Fibroblast of skin of abdomen (primary cell): Measurements from ENCODE around the gene SBNO2.
"Not testable (repeated sequence)": the region's sequence is repeated elsewhere in the genome, so short reads cannot be mapped to it uniquely, and the experiment has no call there.

ENCODE experiments used
- DNase-seq: peaks from one replicate; pipeline ENCODE4 v3.0.0-alpha.2; 2013

The SBNO2 gene

GRCh38 chr19:1115646-1116420, 58.2 kb downstream of the SBNO2 start:
- no peak for DNase-seq

DNA sequence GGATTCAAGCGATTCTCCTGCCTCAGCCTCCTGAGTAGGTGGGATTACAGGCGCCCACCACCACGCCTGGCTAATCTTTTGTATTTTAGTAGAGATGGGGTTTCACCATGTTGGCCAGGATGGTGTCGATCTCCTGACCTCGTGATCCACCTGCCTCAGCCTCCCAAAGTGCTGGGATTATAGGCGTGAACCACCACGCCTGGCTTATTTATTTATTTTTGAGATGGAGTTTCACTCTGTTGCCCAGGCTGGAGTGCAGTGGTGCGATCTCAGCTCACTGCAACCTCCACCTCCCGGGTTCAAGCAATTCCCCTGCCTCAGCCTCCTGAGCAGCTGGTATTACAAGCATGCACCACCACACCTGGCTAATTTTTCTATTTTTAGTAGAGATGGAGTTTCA, 59.3 kb downstream of the SBNO2 start:
- DNase-seq: not testable (repeated sequence)

DNA sequence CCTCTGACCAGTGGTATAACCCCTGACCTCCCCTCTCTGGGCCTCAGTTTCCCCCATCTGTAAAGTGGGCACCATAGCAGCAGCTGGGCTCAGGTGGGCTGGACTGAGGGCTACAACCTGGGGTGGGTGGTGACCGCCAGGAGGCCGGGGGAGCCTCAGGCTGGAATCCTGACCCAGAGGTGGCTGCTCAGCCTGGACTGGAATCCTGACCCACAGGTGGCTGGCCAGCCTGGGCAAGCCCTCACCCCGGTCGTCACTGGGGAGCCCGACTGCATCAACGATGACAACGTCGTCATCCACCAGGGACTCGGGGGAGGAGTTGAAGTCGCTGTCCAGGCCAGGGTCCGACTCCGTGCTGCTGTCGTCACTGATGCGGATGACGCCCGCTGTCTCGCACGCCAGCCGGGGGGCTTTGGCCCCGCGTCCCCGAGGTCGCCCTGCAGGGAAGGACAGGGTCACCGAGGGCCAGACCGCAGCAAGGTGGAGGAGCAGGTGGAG, 60.0 kb downstream of the SBNO2 start:
- no peak for DNase-seq

DNA sequence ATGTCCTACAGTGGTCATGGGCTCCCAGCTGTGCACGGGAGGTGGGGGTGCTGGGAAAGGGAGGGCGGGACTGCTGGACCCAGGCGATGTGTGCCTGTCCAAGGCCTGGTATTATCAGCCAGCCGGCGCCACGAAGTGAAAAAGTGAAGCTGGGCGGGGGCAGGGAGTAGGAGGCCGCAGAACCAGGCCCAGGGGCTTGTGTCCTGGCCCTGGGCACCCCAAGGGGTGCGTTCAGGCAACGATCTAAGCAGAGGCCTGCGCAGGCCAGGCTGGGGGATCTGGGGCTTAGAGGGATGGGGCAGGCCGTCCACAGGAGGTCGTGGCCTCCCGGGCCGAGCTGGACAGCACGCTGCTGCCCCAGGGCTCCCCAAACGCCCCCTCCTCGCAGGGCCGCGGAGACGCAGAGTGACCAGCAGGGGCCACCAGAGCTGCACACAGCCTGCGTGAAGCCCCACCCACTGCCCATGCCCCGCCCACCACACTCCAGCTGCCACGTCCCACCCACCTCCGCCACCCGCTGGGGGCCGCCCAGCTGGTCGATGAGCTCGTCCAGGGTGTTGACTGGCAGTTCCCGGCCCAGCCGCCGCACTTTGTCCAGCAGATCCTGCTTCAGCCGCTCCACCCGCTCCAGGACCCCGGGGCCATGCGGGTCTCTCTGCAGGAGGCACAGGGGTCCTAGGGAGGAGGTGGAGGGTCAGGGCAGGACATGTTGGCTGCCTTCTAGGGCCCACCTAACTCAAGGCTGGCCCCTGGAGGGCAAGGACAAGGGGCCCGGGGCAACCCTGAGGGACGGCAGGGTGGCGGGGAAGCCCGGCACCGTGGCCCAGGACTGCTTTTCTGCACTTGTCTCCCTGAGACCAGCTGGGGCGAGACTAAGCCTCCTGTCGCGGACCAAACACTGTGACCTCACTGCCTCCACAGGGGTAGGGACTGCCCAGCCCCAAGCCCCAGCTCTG, 60.8 kb downstream of the SBNO2 start:
- peak; percentile 92 for DNase-seq

GRCh38 chr19:1112268-1113029, 61.6 kb downstream of the SBNO2 start:
- no peak for DNase-seq

DNA sequence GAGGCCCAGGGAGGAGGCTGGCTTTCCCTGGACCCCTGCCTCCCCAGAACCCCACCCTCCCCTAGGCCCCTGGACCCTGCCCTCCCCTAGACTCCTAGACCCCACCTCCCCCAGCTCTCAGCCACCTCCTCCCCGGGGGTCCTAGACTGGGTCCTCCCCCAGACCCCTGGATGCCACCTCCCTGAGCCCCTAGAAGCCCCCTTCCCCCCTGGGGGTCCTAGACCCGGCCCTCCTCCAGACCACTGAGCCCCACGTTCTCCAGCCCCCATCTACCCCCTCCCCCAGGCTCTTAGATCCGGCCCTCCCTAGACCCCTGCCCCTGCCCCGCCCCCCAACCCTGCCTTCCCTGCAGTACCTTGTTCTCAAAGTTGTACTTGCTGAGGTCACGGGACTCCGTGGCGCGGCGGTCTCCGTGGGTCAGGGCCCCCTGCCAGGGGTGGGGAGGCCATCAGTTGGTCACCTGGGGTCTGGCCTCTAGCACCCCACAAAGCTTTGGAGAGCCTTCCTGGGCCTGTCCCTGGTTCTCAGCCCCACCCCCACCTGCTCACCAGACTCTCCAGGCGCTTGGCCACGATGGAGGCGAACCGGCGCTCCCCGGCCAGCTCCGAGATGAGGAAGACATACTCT, 62.3 kb downstream of the SBNO2 start:
- DNase-seq: no peak

- DNase-seq: no peak
Measured at GRCh38 chr19:1110809-1111640, 63.0 kb downstream of the SBNO2 start.

DNA sequence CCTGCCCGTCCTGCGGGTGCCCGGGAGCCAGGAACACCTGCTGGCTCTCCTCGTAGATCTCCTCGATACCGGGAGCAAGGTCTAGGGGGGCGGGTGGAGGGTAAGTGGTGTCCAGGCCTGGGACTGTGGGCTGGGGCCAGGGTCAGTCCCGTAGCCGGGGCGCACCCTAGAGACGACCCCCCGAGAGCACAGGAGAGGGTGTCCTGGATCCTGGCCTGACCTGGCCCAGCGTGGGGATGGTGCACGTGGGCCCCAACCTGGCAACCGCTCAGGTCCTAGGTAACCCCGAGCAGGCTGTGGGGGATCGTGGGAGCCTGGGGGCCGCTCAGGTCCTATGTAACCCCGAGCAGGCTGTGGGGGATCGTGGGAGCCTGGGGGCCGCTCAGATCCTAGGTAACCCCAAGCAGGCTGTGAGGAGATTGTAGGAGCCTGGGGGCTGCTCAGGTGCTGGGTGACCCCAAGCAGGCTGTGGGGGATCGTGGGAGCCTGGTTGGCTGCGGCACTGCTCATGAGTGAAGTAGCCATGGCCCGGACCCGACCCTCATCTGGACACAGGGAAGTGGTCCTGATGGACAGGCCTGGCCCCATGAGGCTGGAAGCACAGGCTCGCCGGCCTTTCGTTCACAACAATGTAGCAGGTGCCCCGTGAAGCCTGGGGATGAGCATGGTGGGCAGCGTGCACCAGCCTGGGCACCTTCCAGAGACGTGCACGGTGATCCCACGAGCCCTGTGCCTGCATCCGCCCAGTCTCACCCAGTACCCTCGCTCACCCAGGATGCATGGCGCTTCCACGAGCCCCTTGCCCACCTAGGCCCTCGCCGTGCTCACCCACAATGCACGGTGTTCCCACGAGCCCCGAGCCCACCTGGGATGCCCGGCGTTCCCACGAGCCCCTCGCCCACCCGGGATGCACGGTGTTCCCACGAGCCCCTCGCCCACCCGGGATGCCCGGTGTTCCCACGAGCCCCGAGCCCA, 64.1 kb downstream of the SBNO2 start:
- no peak for DNase-seq

GRCh38 chr19:1109032-1109551, 65.0 kb downstream of the SBNO2 start:
- no peak for DNase-seq

DNA sequence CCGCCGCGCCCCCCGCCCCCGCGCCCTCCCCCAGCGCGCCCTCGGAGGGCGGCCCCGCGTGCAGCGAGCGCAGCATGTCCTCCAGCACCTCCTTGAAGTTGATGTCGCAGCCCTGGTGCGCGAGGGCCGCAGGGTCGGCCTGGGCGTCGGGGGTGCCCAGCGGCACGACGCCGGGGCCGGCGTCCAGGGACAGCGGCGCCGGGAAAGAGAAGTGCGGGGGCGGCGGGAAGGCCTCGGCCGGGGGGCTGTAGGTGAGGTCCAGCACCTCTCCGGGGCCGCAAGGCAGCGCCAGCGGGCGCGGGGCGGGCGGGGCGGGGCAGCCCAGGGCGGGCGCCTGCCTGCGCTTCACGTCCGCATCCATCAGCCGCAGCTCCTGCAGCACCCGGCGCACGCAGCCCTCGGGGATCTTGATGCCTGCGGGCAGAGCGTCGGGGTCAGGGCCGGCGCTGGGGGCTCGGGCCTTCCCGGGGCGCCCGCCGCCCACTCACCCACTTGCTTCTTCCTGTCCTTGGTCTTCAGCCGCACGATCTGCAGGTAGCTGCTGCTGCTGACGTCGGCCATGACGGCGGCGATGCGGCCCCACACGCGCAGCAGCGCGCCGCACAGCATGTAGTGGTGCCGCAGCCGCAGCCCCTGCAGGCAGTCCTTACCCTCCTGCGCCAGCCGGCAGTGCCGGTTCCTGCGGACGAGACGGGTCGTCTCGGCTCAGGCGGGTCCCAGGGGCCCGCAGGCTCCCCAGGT, 65.6 kb downstream of the SBNO2 start:
- no peak for DNase-seq

- DNase-seq: no peak
Measured at GRCh38 chr19:1107661-1108261, 66.3 kb downstream of the SBNO2 start.

GRCh38 chr19:1106841-1107660, 67.0 kb downstream of the SBNO2 start:
- peak; percentile 33 for DNase-seq

DNA sequence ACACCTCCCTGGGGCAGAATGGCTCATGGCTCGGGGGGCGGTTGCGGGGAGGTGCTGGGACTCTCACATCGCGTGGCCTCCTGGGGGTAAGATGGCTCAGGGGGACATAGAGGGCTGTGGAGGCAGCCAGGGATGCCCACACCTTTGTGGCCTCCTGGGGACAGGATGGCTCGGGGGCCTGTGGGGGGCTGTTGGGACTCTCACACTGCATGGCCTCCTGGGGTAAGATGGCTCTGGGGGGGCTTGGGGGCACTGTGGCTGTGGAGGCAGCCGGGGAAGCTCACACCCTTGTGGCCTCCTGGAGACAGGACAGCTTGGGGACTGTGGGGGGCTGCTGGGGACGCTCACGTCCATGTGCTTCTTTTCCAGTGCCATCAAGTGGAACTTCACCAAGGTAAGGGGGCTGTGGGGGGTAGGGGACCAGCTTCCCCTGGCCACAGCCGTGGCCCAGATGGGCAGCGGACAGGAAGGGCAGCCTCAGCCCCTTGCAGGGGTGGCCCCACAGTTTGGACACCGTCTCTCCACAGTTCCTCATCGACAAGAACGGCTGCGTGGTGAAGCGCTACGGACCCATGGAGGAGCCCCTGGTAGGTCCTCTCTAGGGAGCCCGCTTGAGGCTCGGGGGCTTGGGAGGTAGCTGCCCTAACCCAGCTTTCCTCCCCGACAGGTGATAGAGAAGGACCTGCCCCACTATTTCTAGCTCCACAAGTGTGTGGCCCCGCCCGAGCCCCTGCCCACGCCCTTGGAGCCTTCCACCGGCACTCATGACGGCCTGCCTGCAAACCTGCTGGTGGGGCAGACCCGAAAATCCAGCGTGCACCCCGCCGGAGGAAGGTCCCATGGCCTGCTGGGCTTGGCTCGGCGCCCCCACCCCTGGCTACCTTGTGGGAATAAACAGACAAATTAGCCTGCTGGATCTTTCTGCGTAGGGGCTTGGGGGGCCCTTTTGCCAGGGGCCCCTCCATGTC, 67.9 kb downstream of the SBNO2 start:
- no peak for DNase-seq

- DNase-seq: peak; percentile 36
Measured at GRCh38 chr19:1105008-1105872, 68.8 kb downstream of the SBNO2 start.

DNA sequence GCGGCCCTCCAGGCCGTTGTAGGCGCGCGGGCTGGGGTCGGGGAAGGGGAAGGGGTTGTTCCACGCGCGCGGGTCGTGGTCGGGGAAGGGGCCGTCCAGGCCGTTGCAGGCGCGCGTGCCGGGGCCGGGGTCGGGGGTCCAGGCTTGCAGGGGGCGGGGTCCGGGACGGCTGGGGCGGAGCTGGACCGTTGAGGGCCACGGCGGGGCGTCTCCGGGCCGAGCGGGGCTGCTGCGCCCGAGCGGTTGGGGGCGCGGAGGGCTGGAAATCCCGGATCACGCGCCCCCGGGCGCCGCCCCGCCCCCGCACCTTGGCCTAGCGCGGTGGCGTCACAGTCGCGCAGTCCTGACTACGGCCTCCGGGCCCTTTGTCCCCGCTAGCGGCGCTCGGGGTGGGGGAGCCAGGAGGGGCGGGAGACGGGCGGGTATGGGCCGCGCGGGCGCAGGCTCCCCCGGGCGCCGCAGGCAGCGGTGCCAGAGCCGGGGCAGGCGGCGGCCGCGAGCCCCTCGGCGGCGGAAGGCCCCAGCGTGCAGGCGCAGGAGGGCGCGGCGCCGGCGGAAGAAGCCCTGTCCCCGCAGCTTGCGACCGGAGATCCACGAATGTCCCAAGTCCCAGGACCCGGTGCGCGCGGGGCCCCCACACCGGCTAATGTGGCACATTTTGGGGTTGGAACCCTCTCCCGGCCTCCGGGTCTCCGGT, 69.6 kb downstream of the SBNO2 start:
- peak; percentile 59 for DNase-seq
